HG03571 (cell line): ENCODE measurements around the gene TBXAS1.
"Not testable (repeated sequence)": the region's sequence is repeated elsewhere in the genome, so short reads cannot be mapped to it uniquely, and the experiment has no call there.

Experiments
- ATAC-seq: cut with Tn5 transposase; IDR thresholded peaks from one replicate; pipeline ENCODE4 v1.9.1; 2021; ENCODE audit not compliant: unreplicated experiment

Gene TBXAS1

DNA sequence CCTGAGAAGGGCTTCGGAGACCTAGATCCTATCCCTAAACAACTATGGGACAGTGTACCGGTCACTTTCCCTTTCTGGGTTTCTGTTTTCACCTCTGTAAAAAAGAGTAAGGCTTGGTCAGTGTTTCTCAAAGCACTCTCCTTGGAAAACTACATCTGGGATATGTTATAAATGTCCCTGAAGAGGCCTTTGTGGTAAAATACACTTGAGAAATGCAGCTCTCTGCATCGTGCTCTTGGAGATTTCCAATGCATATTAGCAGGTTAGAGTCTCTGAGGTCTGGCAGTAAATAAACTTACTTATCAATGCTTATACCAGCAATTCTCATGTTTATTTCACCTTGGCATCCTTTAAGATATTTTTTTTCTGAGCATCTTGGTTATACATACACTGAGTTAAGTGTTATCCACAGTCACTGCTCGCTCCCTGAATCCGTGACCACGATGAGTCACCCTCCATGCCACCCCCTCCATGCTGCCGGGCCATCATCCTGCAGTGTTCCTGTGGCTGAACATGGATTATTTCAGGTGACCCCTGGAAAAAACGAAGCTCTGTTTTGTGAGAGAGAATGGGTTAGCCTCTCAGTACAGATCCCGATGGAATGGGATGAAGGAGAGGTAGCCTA lies 3.3 kb upstream of the TBXAS1 start:
- ATAC-seq, result no peak

DNA sequence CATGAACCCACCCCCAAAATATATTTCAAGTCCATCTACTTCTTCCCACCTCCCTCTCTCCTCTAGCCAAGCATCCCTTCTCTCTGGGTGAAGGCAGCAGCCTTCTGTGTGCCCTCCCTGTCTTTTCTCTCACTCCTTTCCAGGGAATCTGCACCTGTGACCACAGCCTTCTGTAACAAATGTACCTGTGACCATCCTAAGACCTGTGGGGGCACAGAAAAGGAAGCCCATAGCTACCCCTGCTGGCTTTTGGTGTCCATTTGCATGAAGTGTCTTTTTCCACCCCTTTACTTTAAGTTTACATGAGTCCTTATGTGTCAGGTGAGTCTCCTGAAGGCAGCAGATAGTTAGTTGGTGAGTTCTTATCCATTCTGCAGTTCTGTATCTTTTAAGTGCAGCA lies 2.0 kb upstream of the TBXAS1 start:
- no peak for ATAC-seq

DNA sequence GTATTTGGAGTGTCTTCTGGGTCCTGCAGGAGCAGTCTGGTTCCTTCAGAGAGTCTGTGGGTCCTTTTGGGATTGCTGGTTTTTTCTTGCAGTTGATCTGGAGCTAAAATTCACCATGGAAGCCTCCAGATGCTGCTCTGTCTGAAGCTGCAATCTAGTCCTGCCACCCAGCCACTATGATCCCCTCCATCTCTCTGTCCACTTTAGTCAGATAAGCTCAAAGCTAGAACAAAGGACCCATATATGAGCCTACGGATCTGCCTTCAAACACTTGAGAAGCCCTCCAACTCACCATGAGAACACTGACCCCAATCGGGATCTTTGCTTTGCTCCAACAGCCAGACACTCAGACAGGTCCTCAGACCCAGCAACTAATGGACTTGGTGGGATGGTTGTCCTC lies 618 bp upstream of the TBXAS1 start:
- no peak for ATAC-seq

DNA sequence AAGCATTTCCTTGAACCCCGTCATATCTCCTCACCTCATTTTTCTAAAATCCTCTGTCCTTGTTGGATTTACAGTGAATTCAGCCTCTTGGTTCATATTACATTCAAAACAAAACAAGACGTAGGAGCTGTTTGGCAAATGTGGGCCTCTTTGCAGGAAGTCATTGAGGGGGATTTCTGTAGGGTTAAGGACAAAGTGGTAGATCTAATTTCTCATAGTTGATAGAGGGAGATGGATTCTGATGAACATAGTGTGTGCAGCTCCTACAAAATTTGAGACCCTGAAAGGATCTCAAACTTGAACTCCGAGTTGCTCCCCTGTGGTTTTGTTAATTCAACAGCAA lies 682 bp downstream of the TBXAS1 start:
- peak; percentile 26 for ATAC-seq

DNA sequence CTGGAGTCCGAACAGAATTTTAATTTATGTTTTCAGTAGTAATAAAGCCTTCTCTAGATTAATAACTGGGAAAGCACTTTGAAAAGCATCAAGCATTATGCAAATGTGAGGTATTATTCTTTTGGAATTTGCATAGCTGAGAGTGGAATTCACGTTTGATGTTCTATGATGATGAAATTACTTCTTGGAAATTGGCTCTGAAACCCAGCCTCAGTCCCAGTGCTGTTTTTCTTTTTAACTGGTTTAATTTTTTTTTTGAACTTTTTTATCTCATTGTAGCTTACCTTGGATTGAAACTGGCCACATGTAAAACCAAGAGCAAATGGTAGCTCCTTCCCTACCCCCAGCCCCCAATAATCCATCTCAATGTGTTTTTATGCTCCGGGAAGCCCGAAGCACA lies 1.2 kb downstream of the TBXAS1 start:
- no peak for ATAC-seq

DNA sequence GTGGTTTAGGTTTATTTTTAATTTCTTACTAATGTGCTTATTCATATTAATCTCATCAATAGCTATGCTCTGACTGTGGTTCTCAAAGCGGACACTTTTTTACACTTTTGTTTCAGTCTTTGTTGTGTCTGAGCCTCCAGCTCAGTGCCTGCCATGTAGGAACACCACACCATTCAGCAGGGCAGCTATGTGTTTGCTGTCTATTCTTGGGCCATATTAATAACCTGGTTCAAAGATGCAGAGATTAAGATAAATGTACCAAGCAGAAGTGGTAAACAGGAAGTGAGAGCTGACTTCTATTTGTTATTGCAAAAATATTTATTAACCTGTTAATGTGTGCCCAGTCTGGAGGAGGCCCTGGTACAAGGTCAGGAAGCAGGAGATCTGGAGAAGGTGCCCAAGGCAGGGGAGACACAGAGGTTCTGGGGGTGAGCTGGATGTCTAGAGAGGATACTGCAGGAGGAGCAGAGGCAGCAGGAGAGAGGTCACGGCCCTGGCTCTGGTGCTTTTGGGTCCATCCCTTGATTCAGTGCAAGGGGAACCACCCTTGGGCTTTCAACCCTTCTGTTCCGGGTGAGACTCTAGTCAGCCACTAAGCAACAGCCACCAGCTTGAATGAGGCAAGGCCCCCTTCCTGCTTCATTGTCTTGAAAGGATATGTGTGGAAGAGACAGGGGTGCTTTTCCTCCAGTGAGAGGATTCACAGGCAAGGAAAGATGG lies 1.9 kb downstream of the TBXAS1 start:
- peak; percentile 47 for ATAC-seq

DNA sequence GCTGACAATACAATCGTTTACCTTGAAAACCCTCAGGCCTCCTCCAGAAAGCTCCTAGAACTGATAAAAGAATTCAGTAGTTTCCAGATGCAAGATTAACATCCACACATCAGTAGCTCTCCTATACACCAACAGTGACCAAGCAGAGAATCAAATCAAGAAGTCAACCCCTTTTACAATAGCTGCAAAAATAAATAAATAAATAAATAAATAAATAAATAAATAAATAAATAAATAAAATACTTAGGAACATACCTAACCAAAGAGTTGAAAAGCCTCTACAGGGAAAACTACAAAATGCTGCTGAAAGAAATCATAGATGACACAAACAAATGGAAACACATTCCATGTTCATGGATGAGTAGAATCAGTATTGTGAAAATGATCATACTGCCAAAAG lies 6.8 kb downstream of the TBXAS1 start:
- ATAC-seq, result not testable (repeated sequence)

DNA sequence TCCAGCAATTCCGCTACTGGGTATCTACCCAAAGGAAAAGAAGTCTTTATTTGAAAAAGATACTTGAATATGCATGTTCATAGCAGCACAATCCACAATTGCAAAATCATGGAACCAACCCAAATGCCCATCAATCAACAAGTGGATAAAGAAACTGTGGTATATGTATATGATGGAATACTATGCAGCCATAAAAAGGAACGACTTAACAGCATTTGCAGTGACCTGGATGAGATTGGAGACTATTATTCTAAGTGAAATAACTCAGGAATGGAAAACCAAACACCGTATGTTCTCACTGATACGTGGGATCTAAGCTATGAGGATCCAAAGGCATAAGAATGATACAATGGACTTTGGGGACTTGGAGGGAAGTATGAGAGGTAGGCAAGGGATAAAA lies 8.2 kb downstream of the TBXAS1 start:
- ATAC-seq, result not testable (repeated sequence)

DNA sequence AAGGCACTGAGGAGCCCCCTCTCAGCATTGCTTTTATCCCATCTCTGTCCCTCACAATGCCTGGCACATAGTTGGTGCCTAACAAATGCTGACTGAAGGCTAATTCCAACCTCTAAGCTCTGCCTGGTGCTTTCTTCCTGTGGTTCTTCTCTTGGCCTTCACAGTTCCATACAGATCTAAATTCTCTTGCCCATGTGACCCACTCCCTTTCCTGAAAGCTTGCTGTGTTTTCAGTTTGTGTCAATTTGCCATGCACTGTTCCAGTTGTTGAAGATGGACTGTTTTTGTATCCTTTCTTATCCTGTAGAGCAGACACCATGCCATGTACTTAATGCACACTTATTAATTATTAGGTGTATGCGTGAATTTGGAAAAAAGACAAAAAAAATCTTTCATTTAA lies 9.2 kb downstream of the TBXAS1 start:
- ATAC-seq, result no peak

DNA sequence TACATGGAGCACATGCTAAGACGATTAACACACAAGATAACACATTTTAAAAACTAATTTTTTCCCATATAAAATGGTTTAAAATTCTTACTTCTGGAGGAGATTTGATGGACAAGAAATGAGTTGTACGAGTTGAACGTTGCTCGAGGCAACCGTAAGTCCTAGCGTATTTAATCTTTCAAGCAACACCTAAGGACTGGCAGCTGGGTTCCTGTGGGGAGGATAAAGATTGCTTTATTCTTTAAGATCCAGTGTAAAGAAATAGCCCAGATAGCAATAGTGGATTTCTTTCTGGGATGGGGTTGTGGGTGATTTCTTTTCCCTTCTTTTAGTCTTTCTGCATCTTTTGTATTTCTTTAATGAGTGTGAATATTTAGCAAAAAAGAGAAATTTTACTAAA lies 9.8 kb downstream of the TBXAS1 start:
- no peak for ATAC-seq

DNA sequence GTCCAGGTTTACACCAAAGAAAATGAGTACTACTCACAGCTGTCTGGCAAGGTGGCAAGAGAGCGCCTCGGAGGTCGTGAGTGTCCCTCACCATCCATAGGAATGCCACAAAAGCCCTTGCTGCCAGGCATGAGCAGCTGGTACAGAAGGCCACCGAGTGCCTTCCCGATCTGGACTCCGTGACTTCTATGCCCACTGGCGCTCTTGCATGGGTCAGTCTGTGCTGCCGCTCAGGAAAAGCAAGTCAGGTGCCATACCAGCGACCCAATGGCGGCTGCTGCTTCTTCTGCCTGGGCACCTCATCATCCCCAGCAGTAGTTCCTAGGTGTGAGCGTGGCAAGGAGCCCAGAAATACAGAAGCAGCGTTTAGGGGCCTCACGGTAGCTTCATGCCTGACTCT lies 11.7 kb downstream of the TBXAS1 start:
- ATAC-seq, result no peak

DNA sequence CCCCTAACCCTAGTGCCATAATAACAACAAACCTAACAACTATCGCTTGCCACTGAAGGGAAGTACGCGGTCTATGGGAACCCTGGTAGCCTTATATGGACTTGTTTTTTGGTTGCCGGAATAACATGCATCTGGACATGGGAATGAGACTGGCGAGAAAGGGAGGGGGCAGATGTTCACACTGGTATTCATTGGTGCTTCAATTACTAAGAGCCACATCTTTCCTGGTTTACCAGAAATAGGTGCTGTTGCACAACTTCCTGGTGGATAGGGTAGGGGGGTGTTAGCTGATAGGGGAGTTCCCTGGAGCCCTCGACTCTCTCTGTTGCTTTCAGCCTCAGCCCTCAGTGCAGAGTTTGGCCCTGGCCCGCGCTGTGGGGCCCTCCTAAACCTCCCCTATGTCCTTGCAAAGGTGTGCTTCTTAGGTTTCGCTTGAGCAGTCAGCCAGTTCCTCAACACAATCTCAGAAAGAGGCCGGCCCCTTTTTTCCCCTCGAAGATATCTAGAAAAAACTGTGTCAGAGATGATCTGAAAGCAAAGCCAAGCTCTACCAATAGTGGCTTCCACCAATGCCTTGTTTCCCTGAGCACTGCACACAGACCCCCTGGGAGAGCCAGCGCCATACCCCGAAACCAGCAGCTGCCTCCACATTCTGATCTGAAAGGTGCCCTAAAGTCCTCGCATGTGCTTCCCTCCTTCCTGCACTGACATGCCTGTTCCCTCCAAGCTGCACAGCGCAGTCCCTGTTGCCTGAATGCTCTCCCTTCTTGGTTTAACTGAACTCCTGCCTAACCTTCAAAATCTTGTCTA lies 13.5 kb downstream of the TBXAS1 start:
- peak; percentile 75 for ATAC-seq

DNA sequence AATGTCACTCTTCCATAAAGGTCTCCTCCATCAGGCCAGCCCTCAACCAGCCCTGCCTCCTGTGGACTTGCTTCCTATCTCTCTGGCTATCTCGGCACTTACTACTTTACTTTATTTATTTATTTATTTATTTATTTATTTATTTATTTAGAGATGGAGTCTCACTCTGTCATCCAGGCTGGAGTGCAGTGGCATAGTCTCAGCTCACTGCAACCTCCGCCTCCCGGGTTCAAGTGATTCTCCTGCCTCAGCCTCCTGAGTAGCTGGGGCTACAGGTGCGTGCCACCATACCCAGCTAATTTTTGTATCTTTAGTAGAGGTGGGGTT lies 14.1 kb downstream of the TBXAS1 start:
- ATAC-seq, result not testable (repeated sequence)

DNA sequence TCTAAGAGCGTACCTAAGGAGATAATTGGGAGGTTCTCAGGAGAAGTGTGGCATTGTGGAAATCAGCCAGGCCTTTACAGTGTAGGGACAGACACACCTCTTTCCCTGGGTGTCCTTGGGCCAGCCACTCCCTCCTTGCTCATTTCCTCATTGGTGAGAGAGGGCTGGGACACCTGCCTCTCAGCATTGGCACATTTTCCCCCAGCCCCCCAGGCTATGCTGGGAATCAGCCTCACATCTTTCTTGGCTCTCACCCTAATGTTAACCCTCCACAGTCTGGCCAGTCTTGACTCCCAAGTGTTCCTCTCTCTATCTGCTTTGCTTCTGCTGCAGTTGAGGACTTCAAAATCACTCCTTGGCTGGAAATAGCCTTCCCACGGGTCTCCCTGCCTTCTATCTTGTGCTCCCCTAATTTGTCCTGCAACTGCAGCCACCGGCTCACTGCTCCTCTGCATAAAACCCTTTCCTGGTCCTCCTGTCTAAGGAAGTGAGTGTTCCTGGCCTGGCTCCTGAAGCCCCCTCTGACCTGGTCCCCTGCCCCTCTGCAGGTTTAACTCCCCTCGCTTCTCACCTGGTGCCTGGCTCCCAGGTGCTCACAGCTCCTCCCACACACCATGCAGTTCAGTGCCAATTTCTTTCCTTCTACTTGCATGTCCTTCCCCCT lies 15.8 kb downstream of the TBXAS1 start:
- ATAC-seq, result no peak

DNA sequence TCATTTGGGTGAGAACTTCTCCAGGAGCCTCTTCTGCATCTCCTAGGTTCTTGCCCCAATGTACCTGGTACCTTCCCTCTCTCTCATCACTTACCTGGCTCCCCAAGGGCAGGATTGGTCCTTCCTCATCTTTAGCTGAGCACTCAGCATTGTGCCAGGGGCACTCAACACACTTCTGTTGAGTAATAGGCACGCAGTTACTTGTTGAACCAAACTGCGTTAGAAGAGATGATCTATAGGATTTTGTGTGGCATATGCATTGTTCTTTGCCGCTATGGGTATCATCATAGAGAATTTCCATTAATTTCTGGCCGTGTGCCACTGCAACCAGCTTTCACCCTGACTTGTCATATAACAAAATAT lies 16.4 kb downstream of the TBXAS1 start:
- ATAC-seq, result no peak

DNA sequence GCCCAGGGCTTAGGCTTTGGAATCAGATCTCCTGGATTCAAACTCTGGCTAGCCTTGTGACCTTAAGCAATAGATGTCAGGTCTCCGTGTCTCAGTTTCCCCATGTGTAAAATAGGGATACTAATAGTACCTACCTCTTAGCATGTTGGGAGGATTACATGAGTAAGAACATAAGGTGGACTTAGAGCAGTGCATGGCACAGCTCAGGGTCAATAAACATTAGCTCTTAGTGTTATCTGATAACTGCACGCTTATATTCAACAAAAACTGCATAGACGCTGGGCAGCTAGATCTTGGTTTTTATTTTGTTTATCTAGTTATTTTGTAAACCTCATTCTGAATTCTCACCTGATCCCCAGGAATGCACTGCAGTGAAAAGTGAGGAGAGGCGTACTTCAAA lies 17.2 kb downstream of the TBXAS1 start:
- no peak for ATAC-seq

DNA sequence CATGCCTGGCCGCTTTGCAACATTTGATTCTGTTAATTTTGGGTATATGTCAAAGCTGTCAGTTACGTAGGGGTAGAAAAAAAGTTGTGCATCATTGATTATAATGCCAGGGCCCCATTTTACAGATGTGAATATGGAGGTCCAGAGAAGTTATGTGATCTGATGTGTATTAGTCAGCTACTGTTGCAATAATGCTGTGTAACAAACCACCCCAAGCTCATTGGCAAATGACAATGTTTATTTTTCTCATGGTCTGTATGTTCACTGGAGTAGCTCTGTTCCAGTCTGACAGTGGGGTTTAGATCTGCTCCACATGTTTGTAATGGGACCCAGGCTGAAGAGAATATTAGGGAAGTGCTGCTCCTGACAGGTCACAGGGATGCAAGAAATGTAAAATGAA lies 19.2 kb downstream of the TBXAS1 start:
- ATAC-seq, result no peak

DNA sequence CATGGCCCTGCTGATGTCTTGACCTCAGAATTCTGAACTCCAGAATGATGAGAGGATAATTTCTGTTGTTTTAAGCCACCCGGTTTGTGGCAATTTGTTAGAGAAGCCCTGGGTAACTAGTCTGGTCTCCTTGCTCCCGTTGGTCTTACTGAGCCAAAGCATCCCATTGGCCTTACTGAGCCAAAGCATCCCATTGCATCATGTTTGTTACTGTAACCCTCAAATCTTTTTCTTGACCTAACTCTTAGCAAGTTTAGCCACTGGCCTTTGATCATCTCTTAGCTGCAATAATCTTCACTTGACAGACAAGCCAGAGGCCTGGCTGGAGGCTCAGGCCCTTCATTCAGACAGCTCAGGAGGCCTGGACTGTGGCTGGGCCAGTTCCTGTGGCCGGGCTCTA lies 21.8 kb downstream of the TBXAS1 start:
- ATAC-seq, result no peak

DNA sequence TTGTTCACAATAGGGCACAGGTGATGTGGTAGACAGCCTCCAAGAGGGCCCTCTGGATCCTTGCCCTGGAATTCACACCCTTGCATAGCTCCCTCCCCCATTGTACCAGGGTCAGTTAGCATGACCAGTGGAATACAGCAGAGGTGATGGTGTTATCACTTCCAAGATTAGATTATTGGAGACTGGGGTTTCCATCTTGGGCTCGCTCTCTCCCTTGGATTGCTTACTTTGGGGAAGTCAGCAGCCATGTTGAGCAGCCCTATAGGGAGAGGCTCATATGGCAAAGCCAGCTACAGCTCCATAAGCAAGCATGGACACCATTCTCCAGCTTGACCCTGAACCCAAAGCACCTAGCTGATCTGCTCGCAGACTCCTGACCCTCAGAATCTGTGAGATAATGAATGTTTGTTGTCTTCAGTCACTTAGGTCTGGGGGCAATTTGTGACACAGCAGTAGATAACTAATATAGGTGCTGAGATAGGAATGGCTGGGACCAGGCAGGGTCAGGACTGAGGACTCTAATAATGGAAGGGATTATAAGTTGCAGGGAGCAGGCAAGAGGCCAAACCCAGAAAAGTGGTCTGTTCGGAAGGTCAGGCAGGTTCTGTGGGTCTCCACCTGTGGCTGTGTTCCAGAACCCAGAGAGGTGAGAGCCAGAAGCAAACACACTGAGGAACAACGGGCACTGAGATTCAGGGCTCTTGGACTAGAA lies 22.9 kb downstream of the TBXAS1 start:
- no peak for ATAC-seq

DNA sequence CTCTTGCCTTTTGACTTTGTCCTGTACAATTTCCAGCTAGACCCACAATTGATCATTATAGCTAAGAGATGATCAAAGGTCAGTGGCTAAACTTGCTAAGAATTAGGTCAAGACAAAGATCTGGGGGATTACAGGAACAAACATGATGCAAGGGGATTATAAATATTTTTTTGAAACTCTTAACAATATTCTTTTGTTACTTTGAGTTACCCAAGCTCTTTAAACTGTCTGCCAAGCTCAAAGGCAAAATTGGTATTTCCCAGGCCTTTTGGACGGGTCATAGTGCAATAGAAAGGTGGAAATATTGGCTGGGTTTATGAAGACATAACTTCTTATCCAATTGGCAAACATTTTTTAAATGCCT lies 23.4 kb downstream of the TBXAS1 start:
- ATAC-seq, result no peak

DNA sequence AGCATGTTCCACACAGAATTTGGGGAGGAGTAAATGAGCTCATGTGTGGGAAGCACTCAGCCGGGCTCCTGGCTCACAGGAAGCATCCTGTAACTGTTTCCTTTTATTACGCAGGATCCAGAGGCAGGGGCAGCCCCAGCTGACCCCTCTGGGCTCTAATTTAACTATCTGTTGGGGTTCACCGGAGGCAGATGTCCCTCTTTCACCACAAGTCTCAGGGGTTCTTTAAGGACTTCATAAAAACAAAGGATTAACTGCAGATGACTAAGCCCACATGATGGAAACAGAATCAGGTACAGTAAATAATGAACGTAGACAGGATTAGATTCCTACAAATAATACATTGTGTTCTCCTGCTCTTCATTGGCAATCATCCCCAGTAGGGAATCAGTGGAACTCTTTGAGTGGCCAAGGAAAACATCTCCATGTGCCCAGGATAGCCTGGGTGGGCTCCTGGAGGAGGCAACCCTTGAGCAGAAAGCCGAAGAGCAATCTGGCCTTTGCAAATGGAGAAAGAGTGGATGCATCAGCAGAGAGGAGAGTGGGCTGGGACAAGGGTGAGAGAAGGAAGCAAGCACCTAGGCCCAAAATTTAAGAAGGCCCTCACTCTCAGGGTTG lies 24.6 kb downstream of the TBXAS1 start:
- ATAC-seq, result no peak
